ENCODE measurements around the gene ARHGEF9.

ARHGEF9 gene

GRCh38 chrX:63758011-63758410 is 27.0 kb downstream of the ARHGEF9 start (continued):
- TF ChIP-seq ZNF585B (tag by site-specific recombination; IDR thresholded peaks at IDR 0.05), result no peak
- TF ChIP-seq ZSCAN4 (tag by site-specific recombination; IDR thresholded peaks at IDR 0.05), result no peak

- H3K9me3 ChIP-seq (ENCODE audit: control insufficient read depth, insufficient read depth, low read depth, low read length), result peaks cover 3% of the 10 kb centered on the region; the same call in 1 of the 2 replicates
- H3K4me3 ChIP-seq (ENCODE audit: low read depth, low read length), result no peak overlapping the region
- CTCF ChIA-PET, result no interaction called here
- H3K36me3 ChIP-seq (ENCODE audit: control insufficient read depth in 2 of 2, insufficient read depth in 1 of 2, low read length in 2 of 2), result no peaks in the 10 kb centered on the region
- H3K27ac ChIP-seq (ENCODE audit: extremely low read depth, low read depth, low read length), result no peak overlapping the region
- POLR2A ChIA-PET, result no interaction called here
- H3K4me1 ChIP-seq (ENCODE audit: control insufficient read depth, insufficient read depth, low read length), result no peaks in the 10 kb centered on the region
- TF ChIP-seq ZBTB8A (tag by site-specific recombination; IDR thresholded peaks at IDR 0.05) (no peak), PRDM1 (tag by site-specific recombination; IDR thresholded peaks at IDR 0.05) (no peak), ZNF202 (tag by site-specific recombination; IDR thresholded peaks at IDR 0.05; ENCODE audit: borderline replicate concordance) (no peak), ZNF623 (tag by site-specific recombination; IDR thresholded peaks at IDR 0.05) (no peak), ZNF148 (tag by site-specific recombination; IDR thresholded peaks at IDR 0.05; ENCODE audit: borderline replicate concordance) (no peak), SP3 (tag by site-specific recombination; IDR thresholded peaks at IDR 0.05) (no peak), ZNF76 (tag by site-specific recombination; IDR thresholded peaks at IDR 0.05; ENCODE audit: borderline replicate concordance, low read depth) (no peak), ZBTB44 (tag by site-specific recombination; IDR thresholded peaks at IDR 0.05) (no peak), ZNF704 (tag by site-specific recombination; IDR thresholded peaks at IDR 0.05) (no peak), KLF17 (tag by site-specific recombination; IDR thresholded peaks at IDR 0.05) (no peak), ZBTB10 (tag by site-specific recombination; IDR thresholded peaks at IDR 0.05) (no peak), ZSCAN4 (tag by site-specific recombination; IDR thresholded peaks at IDR 0.05) (no peak), ZNF416 (tag by site-specific recombination; IDR thresholded peaks at IDR 0.05) (no peak), ELK4 (IDR thresholded peaks at IDR 0.05; ENCODE audit: borderline replicate concordance, low read depth, low read length) (no peak), ZNF324 (tag by site-specific recombination; IDR thresholded peaks at IDR 0.05) (no peak), ZBTB6 (tag by site-specific recombination; IDR thresholded peaks at IDR 0.05) (no peak), ZNF404 (tag by site-specific recombination; IDR thresholded peaks at IDR 0.05) (no peak)
These were observed 29.1 kb downstream of the ARHGEF9 start for GRCh38 chrX:63755892-63756291.
